ENCODE results near the gene CCHCR1.
"Not testable (repeated sequence)": the region's sequence is repeated elsewhere in the genome, so short reads cannot be mapped to it uniquely, and the experiment has no call there.

Gene CCHCR1, protein sequence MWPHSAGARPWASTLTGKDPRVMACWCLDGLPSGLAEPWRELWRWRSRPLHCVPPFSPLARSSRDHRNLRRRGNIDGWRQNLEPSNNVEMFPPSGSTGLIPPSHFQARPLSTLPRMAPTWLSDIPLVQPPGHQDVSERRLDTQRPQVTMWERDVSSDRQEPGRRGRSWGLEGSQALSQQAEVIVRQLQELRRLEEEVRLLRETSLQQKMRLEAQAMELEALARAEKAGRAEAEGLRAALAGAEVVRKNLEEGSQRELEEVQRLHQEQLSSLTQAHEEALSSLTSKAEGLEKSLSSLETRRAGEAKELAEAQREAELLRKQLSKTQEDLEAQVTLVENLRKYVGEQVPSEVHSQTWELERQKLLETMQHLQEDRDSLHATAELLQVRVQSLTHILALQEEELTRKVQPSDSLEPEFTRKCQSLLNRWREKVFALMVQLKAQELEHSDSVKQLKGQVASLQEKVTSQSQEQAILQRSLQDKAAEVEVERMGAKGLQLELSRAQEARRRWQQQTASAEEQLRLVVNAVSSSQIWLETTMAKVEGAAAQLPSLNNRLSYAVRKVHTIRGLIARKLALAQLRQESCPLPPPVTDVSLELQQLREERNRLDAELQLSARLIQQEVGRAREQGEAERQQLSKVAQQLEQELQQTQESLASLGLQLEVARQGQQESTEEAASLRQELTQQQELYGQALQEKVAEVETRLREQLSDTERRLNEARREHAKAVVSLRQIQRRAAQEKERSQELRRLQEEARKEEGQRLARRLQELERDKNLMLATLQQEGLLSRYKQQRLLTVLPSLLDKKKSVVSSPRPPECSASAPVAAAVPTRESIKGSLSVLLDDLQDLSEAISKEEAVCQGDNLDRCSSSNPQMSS

DNA sequence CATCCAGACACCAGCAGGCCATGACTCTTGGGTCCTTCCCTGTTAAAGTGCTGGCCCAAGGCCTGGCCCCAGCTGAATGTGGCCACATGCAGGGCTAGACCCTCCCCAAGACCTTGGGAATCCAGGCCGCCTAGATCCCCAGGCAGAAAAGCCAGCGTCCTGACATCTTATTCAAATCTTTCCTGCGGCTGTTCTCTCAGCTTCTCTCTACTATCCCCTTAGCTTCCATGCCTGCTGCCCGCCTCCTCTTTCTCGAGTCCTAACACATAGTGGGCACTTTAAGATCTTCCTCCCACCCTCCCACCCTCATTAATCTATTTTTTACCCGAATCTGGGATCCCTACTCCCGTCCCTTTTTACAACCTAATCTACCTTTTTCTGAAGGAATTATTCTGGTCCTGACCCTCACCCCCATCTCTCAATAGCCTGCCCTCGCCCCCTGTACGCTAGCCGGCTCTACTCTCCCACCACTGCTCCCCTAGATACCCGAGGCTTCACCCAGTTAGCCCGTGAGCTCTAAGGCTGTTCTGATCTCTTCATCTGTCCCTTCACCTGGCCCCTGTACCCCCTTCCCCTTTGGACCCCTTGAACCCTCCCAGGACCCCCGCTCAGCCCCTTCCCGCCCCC lies at the start of gene CCHCR1:
CCHCR1 (minus strand) TSS at position 290 of the 627 bp plus-strand sequence; CDS start at position 88, 202 bp downstream.
- DNase-seq (ENCODE audit: low spot score) = no peak

DNA sequence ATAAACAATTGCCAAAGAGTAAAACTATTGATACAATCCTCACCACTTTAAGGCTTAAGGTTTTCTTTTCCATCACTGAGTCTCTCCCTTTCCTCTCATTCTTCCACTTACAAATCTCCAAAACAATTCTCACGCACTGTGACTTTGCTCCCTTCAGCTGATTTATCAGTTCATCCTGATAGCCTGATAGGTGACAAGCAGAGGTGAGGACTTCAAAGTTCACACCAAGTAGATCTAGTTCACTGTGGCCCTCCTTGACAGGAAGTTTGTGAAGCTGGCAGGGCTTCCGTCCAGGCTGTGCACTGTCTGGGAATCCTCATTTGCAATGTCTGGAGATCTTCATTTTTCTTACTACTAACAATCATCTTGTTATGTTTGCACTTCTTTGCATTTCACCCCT lies 48.0 kb upstream of the CCHCR1 start:
- DNase-seq (ENCODE audit: low spot score) = no peak

DNA sequence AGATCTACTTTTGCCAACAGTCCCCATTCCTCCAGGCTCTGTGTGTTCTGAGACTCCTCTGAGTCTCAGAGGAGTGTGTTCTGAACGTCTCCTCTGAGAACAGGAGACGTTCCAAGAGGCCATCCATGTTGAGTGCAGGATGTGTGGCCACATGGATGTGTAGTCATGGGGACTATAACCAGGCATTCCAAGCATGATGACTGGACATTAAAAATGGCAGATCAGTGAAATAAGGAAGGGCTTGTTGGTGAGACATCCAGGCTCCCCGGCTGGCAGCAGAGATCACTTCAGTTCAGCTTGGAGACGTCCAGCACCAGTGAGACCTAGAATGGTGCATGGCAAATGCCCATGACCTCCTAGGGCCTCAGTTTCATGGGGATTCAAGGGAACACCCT lies 47.1 kb upstream of the CCHCR1 start:
- DNase-seq (ENCODE audit: low spot score) = peak; percentile 56

DNA sequence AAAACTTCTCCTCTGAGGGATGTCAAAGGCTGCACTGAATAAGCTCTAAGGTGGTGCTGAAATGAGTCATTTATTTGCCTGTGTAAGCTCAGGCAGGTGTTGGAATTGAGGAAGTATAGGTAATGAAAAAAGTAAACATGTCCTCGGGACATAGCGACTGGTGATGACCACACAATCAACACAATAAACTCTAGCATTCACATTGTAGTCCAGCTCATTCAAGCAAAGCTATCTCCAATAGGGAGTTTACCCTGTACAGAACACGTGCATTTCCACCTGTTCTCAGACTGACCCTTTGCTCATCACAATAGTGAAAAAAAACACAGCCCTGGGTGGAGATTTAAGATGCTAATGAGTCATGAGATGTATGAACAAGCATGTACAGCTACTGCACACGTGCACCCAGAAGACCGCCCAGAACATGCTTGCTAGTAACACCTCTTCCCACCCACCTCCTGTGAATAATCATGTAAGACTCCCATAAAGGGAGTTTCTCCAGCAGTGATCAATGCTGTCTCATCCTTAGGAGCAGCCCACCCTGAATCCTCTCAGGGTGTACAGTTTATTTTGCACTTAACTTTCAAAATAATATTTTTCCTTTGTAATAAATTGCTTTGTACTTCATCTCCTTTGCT lies 45.9 kb upstream of the CCHCR1 start:
- DNase-seq (ENCODE audit: low spot score) = peak; percentile 93

DNA sequence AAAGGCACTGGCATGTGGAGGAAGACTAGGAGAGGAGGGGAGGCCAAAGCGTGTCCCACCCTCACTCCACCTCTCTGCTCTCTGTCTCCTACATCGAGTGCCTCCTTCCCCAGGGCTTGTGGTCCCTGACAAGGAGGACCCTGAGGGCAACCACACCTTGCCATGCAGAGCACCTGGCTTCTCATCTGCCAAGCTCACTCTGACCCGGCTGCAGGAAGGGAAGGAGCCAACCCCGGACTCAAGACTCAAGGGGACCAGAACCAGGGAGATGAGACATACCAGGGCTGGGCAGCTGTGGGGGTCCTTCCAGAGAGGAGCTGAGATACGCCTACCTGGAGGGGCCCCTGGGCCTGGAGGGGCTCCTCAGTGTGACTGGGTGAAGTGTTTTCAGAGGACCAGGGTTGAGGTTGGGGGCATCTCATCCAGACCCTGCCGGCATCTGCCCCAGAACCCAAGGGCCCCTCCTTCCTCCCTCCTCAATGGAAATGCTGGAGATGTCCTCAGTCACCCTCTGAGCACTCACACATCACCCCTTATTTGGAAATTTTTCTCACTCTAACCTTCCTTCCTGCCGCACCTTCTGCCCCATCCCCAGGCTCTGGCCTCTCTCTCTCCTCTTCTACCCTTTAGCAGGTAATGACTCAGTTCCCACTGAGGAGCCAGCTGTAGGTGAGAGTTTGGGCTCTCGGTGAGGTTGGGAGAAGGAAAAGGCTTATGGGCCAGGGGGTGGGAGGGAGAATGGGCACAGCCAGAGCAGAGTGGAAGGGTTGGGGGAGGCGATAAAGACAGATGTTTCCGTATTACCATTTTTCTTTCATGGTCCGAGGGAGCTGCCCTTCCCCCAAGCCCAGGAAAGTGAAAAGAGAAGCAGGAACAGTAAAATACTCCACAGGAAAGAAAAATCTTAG lies 44.9 kb upstream of the CCHCR1 start:
- DNase-seq (ENCODE audit: low spot score) = peak; percentile 79

DNA sequence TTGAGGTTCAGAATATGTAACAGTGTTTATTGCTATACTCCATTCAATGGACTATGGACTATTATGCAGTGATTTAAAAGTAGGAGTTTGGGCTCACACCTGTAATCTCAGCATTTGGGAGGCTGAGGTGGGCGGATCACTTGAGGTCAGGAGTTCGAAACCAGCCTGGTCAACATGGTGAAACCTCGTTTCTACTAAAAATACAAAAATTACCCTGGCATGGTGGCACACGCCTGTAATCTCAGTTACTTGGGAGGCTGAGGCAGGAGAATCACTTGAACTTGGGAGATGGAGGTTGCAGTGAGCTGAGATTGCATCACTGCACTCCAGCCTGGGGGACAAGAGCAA lies 41.5 kb upstream of the CCHCR1 start:
- not testable (repeated sequence) for DNase-seq (ENCODE audit: low spot score)

DNA sequence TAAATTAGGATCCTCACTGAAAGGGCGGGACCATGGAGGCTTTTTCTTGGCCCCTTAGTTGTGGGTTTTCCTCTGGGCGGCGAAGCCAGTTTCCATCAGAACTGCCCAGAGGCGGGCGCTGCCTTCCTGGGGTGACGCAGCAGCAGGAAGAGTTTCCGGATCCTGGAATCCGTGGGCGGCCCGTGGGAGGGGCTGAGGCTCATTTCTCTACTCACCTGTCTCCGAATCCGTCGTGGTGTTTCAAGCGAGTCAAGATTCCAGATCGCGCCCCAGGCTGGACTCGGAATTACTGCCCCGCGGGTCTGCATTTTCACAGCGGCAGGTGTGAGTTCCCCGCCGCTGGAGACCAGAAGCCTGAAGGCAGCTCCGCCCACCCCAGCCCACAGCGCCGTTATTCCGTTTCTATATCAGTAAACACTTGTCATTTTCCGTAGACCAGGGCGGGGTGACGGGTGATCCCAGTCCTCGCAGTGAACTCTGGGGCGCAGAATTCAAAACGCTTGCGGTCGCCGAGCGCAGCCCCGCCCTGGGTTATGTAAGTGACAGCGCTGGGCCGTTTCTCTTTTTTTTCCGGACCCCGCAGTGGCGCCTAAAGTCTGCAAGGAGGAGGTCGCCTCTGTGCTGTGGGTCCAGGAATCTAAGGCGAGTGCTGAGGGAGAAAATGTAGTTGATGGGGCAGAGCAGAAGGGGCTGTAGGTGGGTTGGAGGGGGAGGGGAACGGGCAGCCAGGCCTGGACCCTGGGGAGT lies 40.1 kb upstream of the CCHCR1 start:
- peak; percentile 91 for DNase-seq (ENCODE audit: low spot score)

DNA sequence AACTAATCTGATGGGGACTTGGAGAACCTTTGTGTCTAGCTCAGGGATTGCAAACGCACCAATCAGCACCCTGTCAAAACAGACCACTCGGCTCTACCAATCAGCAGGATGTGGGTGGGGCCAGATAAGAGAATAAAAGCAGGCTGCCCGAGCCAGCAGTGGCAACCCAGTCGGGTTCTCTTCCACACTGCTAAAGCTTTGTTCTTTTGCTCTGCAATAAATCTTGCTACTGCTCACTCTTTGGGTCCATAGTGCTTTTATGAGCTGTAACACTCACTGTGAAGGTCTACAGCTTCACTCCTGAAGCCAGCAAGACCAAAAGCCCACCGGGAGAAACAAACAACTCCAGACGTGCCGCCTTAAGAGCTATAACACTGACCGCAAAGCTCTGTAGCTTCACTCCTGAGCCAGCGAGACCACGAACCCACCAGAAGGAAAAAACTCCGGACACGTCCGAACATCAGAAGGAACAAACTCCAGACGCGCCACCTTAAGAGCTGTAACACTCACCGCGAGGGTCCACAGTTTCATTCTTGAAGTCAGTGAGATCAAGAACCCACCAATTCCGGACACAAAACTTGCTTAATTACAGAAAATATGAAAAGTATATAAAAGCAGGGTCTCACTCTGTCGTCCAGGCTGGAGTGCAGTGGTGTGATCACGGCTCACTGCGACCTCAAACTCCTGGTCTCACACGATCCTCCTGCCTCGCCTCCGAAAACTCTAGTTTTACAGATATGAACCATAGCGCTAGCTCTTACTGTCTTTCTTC lies 38.8 kb upstream of the CCHCR1 start:
- not testable (repeated sequence) for DNase-seq (ENCODE audit: low spot score)

DNA sequence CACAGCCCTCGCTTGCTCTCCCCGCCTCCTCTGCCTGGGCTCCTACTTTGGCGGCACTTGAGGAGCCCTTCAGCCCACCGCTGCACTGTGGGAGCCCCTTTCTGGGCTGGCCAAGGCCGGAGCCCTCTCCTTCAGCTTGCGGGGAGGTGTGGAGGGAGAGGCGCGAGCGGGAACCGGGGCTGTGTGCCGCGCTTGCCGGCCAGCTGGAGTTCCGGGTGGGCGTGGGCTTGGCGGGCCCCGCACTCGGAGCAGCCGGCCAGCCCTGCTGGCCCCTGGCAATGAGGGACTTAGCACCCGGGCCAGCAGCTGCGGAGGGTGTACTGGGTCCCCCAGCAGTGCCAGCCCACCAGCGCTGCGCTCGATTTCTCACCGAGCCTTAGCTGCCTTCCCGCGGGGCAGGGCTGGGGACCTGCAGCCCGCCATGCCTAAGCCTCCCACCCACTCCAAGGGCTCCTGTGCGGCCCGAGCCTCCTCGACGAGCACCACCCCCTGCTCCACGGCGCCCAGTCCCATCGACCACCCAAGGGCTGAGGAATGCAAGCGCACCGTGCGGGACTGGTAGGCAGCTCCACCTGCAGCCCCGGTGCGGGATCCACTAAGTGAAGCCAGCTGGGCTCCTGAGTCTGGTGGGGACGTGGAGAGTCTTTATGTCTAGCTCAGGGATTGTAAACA lies 37.8 kb upstream of the CCHCR1 start:
- DNase-seq (ENCODE audit: low spot score) = not testable (repeated sequence)

DNA sequence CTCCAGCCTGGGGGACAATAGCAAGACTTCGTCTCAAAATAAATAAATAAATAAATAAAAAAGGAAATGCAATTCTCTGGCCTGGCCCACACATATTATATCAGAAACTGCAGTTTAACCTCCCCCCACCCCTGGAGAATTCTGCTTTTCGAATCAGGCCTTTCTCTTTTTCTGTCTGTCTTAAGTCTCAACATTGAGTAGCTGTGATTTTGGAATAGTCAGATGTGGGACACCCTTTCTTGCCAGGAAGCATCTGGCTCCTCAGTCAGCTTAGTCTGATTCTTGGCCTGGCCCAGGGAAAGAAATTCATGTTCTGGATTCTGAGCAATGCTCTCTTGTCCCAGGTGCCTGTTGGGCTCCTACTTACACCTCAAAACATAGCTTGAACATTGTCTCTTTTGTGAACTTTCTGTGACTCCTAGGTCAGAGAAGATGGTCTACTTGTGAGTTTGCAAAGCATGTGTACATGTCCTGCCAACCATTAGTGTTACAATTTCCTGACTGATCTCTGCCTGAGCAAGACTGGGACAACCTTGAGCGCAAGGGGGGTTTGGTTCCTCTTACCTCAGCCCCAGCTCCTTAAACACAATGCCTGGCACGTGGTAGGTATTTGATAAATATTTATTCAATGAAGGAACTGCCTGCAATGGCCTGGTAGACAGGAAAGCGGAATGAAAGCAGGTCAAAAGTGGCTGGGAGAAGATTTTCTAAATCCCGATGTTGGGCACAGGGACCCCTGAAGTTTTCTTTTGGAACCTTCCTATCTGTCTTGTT lies 36.6 kb upstream of the CCHCR1 start:
- no peak for DNase-seq (ENCODE audit: low spot score)

DNA sequence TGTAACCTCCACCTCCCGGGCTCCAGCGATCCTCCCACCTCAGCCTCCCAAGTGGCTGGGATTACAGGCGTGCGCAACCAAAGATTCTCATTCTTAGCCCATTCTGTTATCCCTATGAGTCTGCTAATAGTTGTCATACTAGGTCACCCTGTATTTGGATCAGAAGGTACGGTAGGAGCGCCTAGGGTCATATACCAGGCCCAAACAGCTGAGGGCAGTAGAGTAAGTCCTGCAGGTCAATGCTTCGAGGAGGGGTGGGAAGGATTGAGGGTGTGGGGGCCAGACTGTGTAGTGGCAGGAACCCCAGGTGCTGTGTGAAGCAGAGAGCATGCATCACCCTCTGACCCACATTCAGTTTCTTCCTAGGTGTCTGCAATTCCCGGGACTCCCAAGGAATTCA lies 35.6 kb upstream of the CCHCR1 start:
- DNase-seq (ENCODE audit: low spot score) = no peak

DNA sequence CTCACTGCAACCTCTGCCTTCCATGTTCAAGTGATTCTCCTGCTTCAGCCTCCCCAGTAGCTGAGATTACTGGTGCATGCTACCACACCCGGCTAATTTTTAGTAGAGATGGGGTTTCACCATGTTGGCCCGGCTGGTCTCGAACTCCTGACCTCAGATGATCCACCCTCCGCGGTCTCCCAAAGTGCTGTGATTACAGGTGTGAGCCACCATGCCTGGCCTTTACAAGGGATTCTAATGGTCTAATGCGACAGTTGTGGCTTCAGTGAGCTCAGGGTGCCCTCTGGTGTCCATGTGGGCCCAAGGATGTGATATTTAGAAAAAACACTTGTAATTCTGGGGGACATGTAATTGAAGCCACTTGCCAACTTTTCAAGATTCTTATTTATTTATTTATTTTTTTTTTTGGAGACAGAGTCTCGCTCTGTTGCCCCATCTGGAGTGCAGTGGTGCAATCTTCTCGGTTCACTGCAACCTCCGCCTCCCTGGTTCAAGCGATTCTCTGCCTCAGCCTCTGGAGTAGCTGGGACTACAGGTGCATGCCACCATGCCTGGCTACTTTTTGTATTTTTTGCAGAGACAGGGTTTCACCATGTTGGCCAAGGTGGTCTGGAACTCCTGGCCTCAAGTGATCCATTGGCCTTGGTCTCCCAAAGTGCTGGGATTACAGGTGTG lies 35.0 kb upstream of the CCHCR1 start:
- peak; percentile 83 for DNase-seq (ENCODE audit: low spot score)

DNA sequence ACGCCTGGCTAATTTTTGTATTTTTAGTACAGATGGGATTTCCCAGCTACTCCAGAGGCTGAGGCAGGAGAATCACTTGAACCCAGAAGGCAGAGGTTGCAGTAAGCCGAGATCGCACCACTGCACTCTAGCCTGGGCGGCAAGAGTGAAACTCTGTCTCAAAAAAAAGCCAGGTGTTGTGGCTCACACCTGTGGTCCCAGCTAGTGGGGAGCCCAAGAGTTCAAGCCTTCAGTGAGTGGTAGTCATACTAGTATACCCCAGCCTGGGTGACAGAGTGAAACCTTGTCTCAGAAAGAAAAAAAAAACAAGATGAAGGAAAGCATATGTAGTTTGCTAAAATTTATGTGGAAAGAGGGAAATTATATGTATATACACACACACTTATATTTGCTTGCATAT lies 32.9 kb upstream of the CCHCR1 start:
- DNase-seq (ENCODE audit: low spot score) = no peak

DNA sequence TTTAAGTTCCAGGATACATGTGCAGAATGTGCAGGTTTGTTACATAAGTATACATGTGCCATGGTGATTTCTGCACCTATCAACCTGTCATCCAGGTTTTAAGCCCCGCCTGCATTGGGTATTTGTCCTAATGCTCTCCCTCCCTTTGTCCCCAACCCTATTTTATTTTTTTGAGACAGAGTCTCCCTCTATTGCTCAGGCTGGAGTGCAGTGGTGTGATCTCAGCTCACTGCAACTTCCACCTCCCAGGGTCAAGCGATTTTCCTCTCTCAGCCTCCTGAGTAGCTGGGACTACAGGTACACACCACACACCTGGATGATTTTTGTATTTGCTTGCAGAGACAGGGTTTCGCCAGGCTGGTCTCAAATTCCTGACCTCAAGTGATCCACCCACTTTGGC lies 31.6 kb upstream of the CCHCR1 start:
- peak; percentile 37 for DNase-seq (ENCODE audit: low spot score)

DNA sequence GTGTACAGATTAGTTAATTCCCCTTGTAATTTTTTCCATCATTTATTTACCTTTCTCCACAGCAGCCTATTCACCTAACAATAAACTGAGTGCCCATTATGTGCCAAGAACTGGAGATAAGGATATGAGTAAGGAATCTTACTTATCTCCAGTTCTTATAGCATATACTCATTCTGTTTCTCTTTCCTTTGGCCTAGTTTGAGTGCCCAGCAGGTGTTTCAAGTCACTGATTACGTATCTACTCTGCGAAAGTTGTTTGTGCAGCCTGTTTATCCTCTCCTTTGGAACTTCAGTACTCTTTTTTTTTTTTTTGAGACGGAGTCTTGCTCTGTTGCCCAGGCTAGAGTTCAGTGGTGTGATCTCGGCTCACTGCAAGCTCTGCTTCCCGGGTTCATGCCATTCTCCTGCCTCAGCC lies 30.2 kb upstream of the CCHCR1 start:
- peak; percentile 55 for DNase-seq (ENCODE audit: low spot score)

DNA sequence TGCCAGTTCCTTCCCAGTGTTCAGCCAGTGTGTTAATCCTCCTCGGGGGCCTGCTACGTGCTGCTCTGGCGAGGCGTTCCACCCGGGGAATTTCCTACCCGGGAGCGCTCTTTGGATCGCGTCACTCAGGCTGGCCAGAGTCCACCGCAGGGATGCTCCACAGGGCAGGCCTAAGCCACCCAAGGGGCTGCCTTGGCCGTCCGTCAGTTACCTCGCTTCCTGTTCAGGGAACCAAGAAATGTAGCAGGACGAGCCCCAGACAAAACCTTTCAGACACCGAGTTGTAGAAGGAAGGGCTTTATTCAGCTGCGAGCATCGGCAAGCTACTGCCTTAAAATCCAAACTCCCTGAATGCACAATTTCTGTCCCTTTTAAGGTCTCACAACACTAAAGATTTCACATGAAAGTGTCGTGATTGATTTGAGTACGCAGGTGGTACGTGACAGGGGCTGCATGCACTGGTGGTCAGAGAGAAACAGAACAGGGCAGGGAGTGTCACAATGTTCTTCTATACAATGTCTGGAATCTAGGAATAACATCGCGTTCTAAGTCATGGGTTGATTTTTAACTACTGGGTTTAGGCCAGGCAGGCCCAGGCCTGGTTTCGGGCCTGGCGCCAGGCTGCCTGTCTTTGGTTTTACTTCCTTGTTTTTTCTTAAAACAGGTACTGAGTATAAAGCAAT lies 28.6 kb upstream of the CCHCR1 start:
- DNase-seq (ENCODE audit: low spot score) = peak; percentile 95

DNA sequence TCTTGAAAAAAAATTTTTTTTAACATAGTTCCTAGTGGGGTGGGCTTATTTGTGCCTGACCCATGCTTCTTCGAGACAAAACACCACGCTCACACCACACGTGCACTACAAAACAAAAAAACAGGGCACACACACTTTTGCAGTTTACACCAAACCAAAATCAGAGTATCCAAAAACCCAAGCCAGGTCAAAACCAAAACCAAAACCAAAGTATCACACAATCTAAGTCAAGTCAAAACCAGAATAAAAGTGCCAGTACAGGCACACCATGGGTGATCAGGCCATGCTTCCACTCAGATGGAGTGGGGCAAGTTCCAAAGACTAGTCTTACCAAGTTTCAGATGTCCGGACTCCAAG lies 28.1 kb upstream of the CCHCR1 start:
- DNase-seq (ENCODE audit: low spot score) = not testable (repeated sequence)
